ENCODE measurements around the gene ZBTB14. TPM values are rescaled to one million over a fixed set of nuclear protein-coding genes. Genes with fewer than 3 reads are reported as not detected.

The ZBTB14 gene
- total RNA-seq, 4 donors from 2014 or later = 12.3 to 14.0 (median 13.4) TPM

- 72 to 100% methylated on average over 2 of the region's 2 CpGs for WGBS, 2 donors
- intact Hi-C loops (cut with DNase I; ENCODE audit: low total_unique reads) = no loop called here
- H3K4me3 ChIP-seq (ENCODE audit: low read depth, poor library complexity, severe bottlenecking) = no peak overlapping the region
- TF ChIP-seq POLR2A (IDR thresholded peaks at IDR 0.05) (no peak), CTCF (IDR thresholded peaks at IDR 0.05) (no peak)
- DNase-seq (ENCODE audit: low spot score in 2 of 2) = no peak
Measured at GRCh38 chr18:5287854-5288253, 7.7 kb downstream of the ZBTB14 start.

GRCh38 chr18:5286525-5286924, 9.0 kb downstream of the ZBTB14 start:
- no peak for TF ChIP-seq CTCF (IDR thresholded peaks at IDR 0.05)
- no peak for TF ChIP-seq POLR2A (IDR thresholded peaks at IDR 0.05)
- intact Hi-C loops (cut with DNase I; ENCODE audit: low total_unique reads) = no loop called here
- no peak overlapping the region for H3K4me3 ChIP-seq (ENCODE audit: low read depth, poor library complexity, severe bottlenecking)
- DNase-seq (ENCODE audit: low spot score in 2 of 2) = no peak

- DNase-seq (ENCODE audit: low spot score in 2 of 2) = no peak
- no peak overlapping the region for H3K4me3 ChIP-seq (ENCODE audit: low read depth, poor library complexity, severe bottlenecking)
- 44 to 52% methylated on average over 2 of the region's 2 CpGs for WGBS, 2 donors
- intact Hi-C loops (cut with DNase I; ENCODE audit: low total_unique reads) = no loop called here
- TF ChIP-seq CTCF (IDR thresholded peaks at IDR 0.05) = no peak
- no peak for TF ChIP-seq POLR2A (IDR thresholded peaks at IDR 0.05)
Measured at GRCh38 chr18:5285326-5285725, 10.2 kb downstream of the ZBTB14 start.

GRCh38 chr18:5284808-5285207, 10.7 kb downstream of the ZBTB14 start:
- TF ChIP-seq POLR2A (IDR thresholded peaks at IDR 0.05) (no peak), CTCF (IDR thresholded peaks at IDR 0.05) (no peak)
- intact Hi-C loops (cut with DNase I; ENCODE audit: low total_unique reads) = no loop called here
- no peak for DNase-seq (ENCODE audit: low spot score in 2 of 2)
- 62 to 70% methylated on average over 7 of the region's 7 CpGs for WGBS, 2 donors
- H3K4me3 ChIP-seq (ENCODE audit: low read depth, poor library complexity, severe bottlenecking) = no peak overlapping the region

- WGBS, 2 donors = 89 to 95% methylated on average over 1 of the region's 1 CpG
- TF ChIP-seq POLR2A (IDR thresholded peaks at IDR 0.05) (no peak), CTCF (IDR thresholded peaks at IDR 0.05) (no peak)
- DNase-seq (ENCODE audit: low spot score in 2 of 2) = no peak
- H3K4me3 ChIP-seq (ENCODE audit: low read depth, poor library complexity, severe bottlenecking) = no peak overlapping the region
- intact Hi-C loops (cut with DNase I; ENCODE audit: low total_unique reads) = no loop called here
Measured at GRCh38 chr18:5282770-5283169, 12.8 kb downstream of the ZBTB14 start.

GRCh38 chr18:5276947-5277346, 18.6 kb downstream of the ZBTB14 start:
- no peak overlapping the region for H3K4me3 ChIP-seq (ENCODE audit: low read depth, poor library complexity, severe bottlenecking)
- TF ChIP-seq POLR2A (IDR thresholded peaks at IDR 0.05) = no peak
- no peak for TF ChIP-seq CTCF (IDR thresholded peaks at IDR 0.05)
- intact Hi-C loops (cut with DNase I; ENCODE audit: low total_unique reads) = no loop called here
- WGBS, 2 donors = 36% methylated on average over 3 of the region's 3 CpGs
- no peak for DNase-seq (ENCODE audit: low spot score in 2 of 2)

Measured in lower leg skin (tissue), 4 donors.